HG03460 (cell line): Measurements from ENCODE around the gene CPHXL.

Experiments
- ATAC-seq: cut with Tn5 transposase; IDR thresholded peaks from one replicate; pipeline ENCODE4 v1.9.1; 2021; ENCODE audit not compliant: unreplicated experiment

The CPHXL gene

GRCh38 chr16:75702242-75702641 is 24.0 kb downstream of the CPHXL start:
- ATAC-seq, result no peak

GRCh38 chr16:75701361-75701760 is 24.9 kb downstream of the CPHXL start, which contains the start of gene DUXB:
Gene DUXB (minus strand): TSS chr16:75701461. CDS start chr16:75701418, 43 bp downstream.
- no peak for ATAC-seq

GRCh38 chr16:75697571-75697970 is 28.7 kb downstream of the CPHXL start:
- ATAC-seq, result no peak

GRCh38 chr16:75695708-75696107 is 30.6 kb downstream of the CPHXL start:
- ATAC-seq, result no peak

GRCh38 chr16:75687361-75687760 is 38.9 kb downstream of the CPHXL start:
- no peak for ATAC-seq

GRCh38 chr16:75682308-75682707 is 44.0 kb downstream of the CPHXL start:
- ATAC-seq, result no peak

GRCh38 chr16:75679366-75679765 is 46.9 kb downstream of the CPHXL start:
- ATAC-seq, result no peak

GRCh38 chr16:75676909-75677308 is 49.4 kb downstream of the CPHXL start, which contains the start of gene CPHXL2:
Gene CPHXL2 (minus strand): TSS chr16:75677009. CDS start chr16:75676999, 10 bp downstream.
- ATAC-seq, result no peak

GRCh38 chr16:75667503-75667902 is 58.8 kb downstream of the CPHXL start:
- ATAC-seq, result no peak
